ENCODE measurements around the gene CRYGB.

- TF ChIP-seq CTCF (IDR thresholded peaks at IDR 0.05; ENCODE audit: insufficient read depth, low read length, poor library complexity, severe bottlenecking) (no peak), EZH2phosphoT487 (conservative IDR thresholded peaks at IDR 0.05; ENCODE audit: low read length) (no peak)
Observed at GRCh38 chr2:208098267-208098666, 47.7 kb downstream of the CRYGB start.

Measured in SU-DHL-6 (cell line).